ENCODE data around the gene FARSA.
"Not testable (repeated sequence)": the region's sequence is repeated elsewhere in the genome, so short reads cannot be mapped to it uniquely, and the experiment has no call there.

The FARSA gene

GRCh38 chr19:12965812-12966135 is 32.3 kb upstream of the FARSA start:
- H3K4me1 Mint-ChIP-seq = no peaks in the 10 kb centered on the region
- no peak for TF ChIP-seq CTCF (IDR thresholded peaks at IDR 0.05; ENCODE audit: unreplicated experiment in 3 of 3)
- H3K27ac Mint-ChIP-seq = no peak overlapping the region
- no peaks in the 10 kb centered on the region for H3K9me3 Mint-ChIP-seq
- no peaks in the 10 kb centered on the region for H3K36me3 Mint-ChIP-seq (ENCODE audit: low read depth)
- H3K27me3 Mint-ChIP-seq (ENCODE audit: low read depth) = peaks cover 12% of the 10 kb centered on the region
- H3K4me3 Mint-ChIP-seq = peak overlapping the region; percentile 73 to 81 (median 73)

- TF ChIP-seq CTCF (IDR thresholded peaks at IDR 0.05; ENCODE audit: unreplicated experiment in 3 of 3) = peak; percentile 93 to 98 (median 96)
- no peaks in the 10 kb centered on the region for H3K36me3 Mint-ChIP-seq (ENCODE audit: low read depth)
- H3K4me3 Mint-ChIP-seq = peak overlapping the region; percentile 81 to 91 (median 87)
- H3K9me3 Mint-ChIP-seq = no peaks in the 10 kb centered on the region
- H3K4me1 Mint-ChIP-seq = no peaks in the 10 kb centered on the region
- H3K27ac Mint-ChIP-seq = peak overlapping the region in 2 of 3 experiments; percentile 14 to 21
- H3K27me3 Mint-ChIP-seq (ENCODE audit: low read depth) = peaks cover 12% of the 10 kb centered on the region
These were observed 31.7 kb upstream of the FARSA start for GRCh38 chr19:12965017-12965811.

- peaks cover 12% of the 10 kb centered on the region for H3K27me3 Mint-ChIP-seq (ENCODE audit: low read depth)
- no peak overlapping the region for H3K27ac Mint-ChIP-seq
- H3K9me3 Mint-ChIP-seq = no peaks in the 10 kb centered on the region
- no peak overlapping the region for H3K4me3 Mint-ChIP-seq
- peaks cover 11% of the 10 kb centered on the region for H3K36me3 Mint-ChIP-seq (ENCODE audit: low read depth)
- no peak for TF ChIP-seq CTCF (IDR thresholded peaks at IDR 0.05; ENCODE audit: unreplicated experiment in 3 of 3)
- H3K4me1 Mint-ChIP-seq = peaks cover 18% of the 10 kb centered on the region
These were observed 26.0 kb upstream of the FARSA start for GRCh38 chr19:12959481-12959880.

- H3K9me3 Mint-ChIP-seq; H3K27me3 Mint-ChIP-seq (ENCODE audit: low read depth): not testable (repeated sequence)
- H3K36me3 Mint-ChIP-seq (ENCODE audit: low read depth) = peaks cover 19% of the 10 kb centered on the region
- peak overlapping the region; percentile 86 to 89 (median 88) for H3K4me3 Mint-ChIP-seq
- peak overlapping the region; percentile 59 to 89 (median 81) for H3K27ac Mint-ChIP-seq
- peaks cover 38% of the 10 kb centered on the region for H3K4me1 Mint-ChIP-seq
These were observed 24.0 kb upstream of the FARSA start for GRCh38 chr19:12957389-12957952.

GRCh38 chr19:12956446-12957388 is 23.2 kb upstream of the FARSA start, which contains the start of gene GADD45GIP1:
TSS of gene GADD45GIP1 (minus strand) at chr19:12957223. CDS start at chr19:12957212, 11 bp downstream.
- H3K9me3 Mint-ChIP-seq = no peaks in the 10 kb centered on the region
- peak within 1 kb of the TSS; percentile 88 to 91 (median 89) for H3K27ac Mint-ChIP-seq
- H3K36me3 Mint-ChIP-seq (ENCODE audit: low read depth) = peaks cover 24% of the 10 kb centered on the region
- peaks cover 4% of the 10 kb centered on the region for H3K27me3 Mint-ChIP-seq (ENCODE audit: low read depth)
- no peak for TF ChIP-seq CTCF (IDR thresholded peaks at IDR 0.05; ENCODE audit: unreplicated experiment in 3 of 3)
- peak within 1 kb of the TSS; percentile 86 to 91 (median 88) for H3K4me3 Mint-ChIP-seq
- peaks cover 40% of the 10 kb centered on the region for H3K4me1 Mint-ChIP-seq

- Mint-ChIP-seq H3K9me3 (no peaks in the 10 kb centered on the region), H3K27ac (peak overlapping the region; percentile 88 to 91 (median 89)), H3K4me1 (peaks cover 40% of the 10 kb centered on the region), H3K27me3 (ENCODE audit: low read depth) (peaks cover 4% of the 10 kb centered on the region), H3K36me3 (ENCODE audit: low read depth) (peaks cover 31% of the 10 kb centered on the region), H3K4me3 (peak overlapping the region; percentile 84 to 91 (median 88))
- no peak for TF ChIP-seq CTCF (IDR thresholded peaks at IDR 0.05; ENCODE audit: unreplicated experiment in 3 of 3)
These were observed 22.5 kb upstream of the FARSA start for GRCh38 chr19:12955996-12956395.

- H3K27me3 Mint-ChIP-seq (ENCODE audit: low read depth); H3K9me3 Mint-ChIP-seq: not testable (repeated sequence)
- peak overlapping the region; percentile 88 to 91 (median 89) for H3K27ac Mint-ChIP-seq
- peak overlapping the region; percentile 84 to 91 (median 88) for H3K4me3 Mint-ChIP-seq
- H3K36me3 Mint-ChIP-seq (ENCODE audit: low read depth) = peaks cover 36% of the 10 kb centered on the region
- peaks cover 40% of the 10 kb centered on the region for H3K4me1 Mint-ChIP-seq
These were observed 22.1 kb upstream of the FARSA start for GRCh38 chr19:12955575-12955974.

Measured in nephron (organoid).